Mucosa of descending colon (tissue), 3 donors: ENCODE results near the gene FBN2. TPM values are rescaled to one million over a fixed set of nuclear protein-coding genes. Genes with fewer than 3 reads are reported as not detected.
A peak's percentile ranks its signal among the peaks of the same experiment; 100 is the strongest.

Experiments used
- ATAC-seq: fragments of 200-7000 bp; cut with Tn5 transposase; one replicate; pipeline ENCODE4 v1.9.1; 2020; ENCODE audit warnings: mild to moderate bottlenecking, moderate library complexity
- DNase-seq, 3 donors: peaks; one replicate each; pipeline ENCODE4 v3.0.0-alpha.2; 2020
- H3K36me3 ChIP-seq: fragments of 200-600 bp; one replicate; pipeline ENCODE4 v1.8.0; 2021; ENCODE audit warnings: low read depth, mild to moderate bottlenecking
- H3K4me1 ChIP-seq: fragments of 200-600 bp; one replicate; pipeline ENCODE4 v1.8.0; 2021; ENCODE audit warnings: low read depth, mild to moderate bottlenecking
- H3K4me3 ChIP-seq: fragments of 200-600 bp; one replicate; pipeline ENCODE4 v1.8.0; 2021; ENCODE audit warnings: mild to moderate bottlenecking
- H3K9me3 ChIP-seq: fragments of 200-600 bp; one replicate; pipeline ENCODE4 v1.8.0; 2021; ENCODE audit warnings: mild to moderate bottlenecking
- intact Hi-C, 2 donors: fragments of 100-400 bp; cut with DNase I in 1 of 2; cut with micrococcal nuclease in 1 of 2; formaldehyde crosslinking; loops; one replicate each; pipeline versions ENCODE4 v1.11.0 to v1.11.1; 2022; cut with DNase I, micrococcal nuclease
- total RNA-seq, 3 donors: library from RNA; stranded (reverse); fragmentation: NEBNext Ultra II Directional in 2 of 3; extraction: Animal tissue kit (Norgen Biotek cat#: 25700) in 2 of 3; gene quantifications; one replicate each; pipeline versions ENCODE4 v1.2.1 to v1.2.4, GENCODE V29; 2021 to 2023
- TF ChIP-seq, protein P1 (sequence below): fragments of 200-600 bp; IDR thresholded peaks from one replicate; pipeline ENCODE4 v1.8.0; 2022; ENCODE audit warnings: antibody characterized with exemption, mild to moderate bottlenecking
- donor health status: DM: no; HTN: no; CAD: no; lungs with moderate emphysema.
- donor health status: DM: no; HTN: no; CAD: no.
- donor health status: DM: no; HTN: yes; CAD: no.

The FBN2 gene
- total RNA-seq, 3 donors from 2014 or later, result 1.0 to 5.8 (median 1.6) TPM

DNA sequence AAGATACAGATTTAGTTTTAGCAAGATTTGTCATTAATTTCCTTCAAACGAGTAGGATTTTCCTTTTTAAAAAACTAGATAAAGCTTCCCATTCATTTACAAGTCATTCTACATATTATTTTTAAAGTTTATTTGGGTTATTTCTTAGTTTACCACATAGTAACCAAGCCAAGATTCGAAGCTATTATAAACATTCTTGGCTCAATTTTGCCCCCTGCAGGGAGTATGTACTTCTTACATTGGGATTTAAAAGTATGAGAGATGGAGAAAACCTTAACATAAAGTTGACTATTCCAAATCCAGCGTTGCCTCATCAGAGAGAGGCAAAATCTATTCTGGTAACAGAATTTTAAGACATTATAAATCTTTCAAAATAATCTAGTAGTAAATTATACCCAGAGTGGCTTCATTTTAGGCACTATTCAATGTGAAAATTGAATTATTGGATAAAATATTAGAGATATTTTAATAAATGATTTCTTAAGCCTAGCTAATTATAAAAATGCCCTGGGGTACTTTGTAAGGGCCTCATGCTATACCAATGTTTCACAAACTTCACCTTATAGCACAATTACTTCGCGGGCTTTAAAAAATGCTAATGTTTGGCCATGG, 39.1 kb downstream of the FBN2 start:
- no peaks in the 10 kb centered on the region for H3K36me3 ChIP-seq
- H3K4me3 ChIP-seq, result no peak overlapping the region
- no peaks in the 10 kb centered on the region for H3K4me1 ChIP-seq
- ATAC-seq, result no peak
- TF ChIP-seq, protein P1, sequence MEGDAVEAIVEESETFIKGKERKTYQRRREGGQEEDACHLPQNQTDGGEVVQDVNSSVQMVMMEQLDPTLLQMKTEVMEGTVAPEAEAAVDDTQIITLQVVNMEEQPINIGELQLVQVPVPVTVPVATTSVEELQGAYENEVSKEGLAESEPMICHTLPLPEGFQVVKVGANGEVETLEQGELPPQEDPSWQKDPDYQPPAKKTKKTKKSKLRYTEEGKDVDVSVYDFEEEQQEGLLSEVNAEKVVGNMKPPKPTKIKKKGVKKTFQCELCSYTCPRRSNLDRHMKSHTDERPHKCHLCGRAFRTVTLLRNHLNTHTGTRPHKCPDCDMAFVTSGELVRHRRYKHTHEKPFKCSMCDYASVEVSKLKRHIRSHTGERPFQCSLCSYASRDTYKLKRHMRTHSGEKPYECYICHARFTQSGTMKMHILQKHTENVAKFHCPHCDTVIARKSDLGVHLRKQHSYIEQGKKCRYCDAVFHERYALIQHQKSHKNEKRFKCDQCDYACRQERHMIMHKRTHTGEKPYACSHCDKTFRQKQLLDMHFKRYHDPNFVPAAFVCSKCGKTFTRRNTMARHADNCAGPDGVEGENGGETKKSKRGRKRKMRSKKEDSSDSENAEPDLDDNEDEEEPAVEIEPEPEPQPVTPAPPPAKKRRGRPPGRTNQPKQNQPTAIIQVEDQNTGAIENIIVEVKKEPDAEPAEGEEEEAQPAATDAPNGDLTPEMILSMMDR, result peak; percentile 22
- DNase-seq, result peak in 1 of 3 donors; percentile 56
- H3K9me3 ChIP-seq, result peaks cover 6% of the 10 kb centered on the region
- intact Hi-C loops, result loop anchor here (5.0 to 10.0 kb wide), 2 partner anchors 284 to 287 kb away; no protein-coding TSS in a partner anchor

DNA sequence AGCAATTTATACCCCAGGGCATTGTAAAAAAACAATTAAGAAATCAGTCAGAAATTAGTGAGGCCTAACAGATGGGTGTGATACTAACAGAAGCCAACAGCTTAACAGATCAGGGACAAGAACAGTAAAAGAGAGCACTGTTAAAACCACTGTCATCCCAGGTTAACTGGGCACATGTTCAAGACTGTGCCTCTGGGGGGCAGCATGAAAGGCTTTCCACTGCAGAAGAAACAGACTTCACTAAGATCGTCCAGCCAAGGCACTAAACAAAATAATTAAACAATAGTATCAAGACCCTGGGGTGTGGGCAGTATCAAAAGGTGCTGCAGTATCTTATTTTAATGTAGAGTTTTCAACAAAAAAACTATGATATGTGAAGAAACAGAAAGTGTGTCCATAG, 43.5 kb downstream of the FBN2 start:
- TF ChIP-seq, protein P1, result no peak
- H3K36me3 ChIP-seq, result no peaks in the 10 kb centered on the region
- no peaks in the 10 kb centered on the region for H3K9me3 ChIP-seq
- no peak for ATAC-seq
- no peak overlapping the region for H3K4me3 ChIP-seq
- intact Hi-C loops, result loop anchor here in 1 of 2 donors (10.0 kb wide), 1 partner anchor 280 kb away; no protein-coding TSS in a partner anchor
- no peak for DNase-seq
- no peaks in the 10 kb centered on the region for H3K4me1 ChIP-seq

DNA sequence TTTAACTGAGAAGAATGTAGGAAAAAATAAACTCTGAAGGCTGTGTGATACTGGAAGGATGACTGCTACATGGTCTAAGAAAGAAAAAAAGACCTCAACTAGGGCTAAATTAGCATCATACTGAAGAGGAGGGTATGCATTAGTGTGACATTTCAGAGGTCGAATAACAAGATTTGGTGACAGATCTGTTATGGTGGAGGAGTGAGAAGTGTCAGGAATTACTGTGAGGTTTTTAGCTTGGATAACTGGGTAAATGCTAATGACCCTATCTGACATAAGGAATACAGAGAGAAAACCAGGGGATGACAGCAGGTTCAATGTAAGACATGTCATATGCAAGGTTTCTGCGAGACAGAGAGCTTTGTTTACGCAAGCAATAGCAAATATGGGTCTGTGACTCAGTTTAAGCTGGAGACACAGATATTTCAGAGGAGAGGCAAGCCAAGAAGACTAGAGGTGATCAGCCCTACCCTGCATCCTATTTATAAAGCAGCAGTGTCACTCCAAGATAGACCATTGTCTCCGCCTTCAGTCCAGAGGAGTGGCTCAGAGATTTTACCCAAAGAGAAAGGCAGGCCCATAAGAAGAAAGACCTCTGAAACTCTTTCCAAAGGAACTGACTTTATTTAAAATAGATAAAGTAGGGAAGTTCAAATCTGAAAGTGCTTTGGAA, 44.3 kb downstream of the FBN2 start:
- H3K36me3 ChIP-seq, result no peaks in the 10 kb centered on the region
- TF ChIP-seq, protein P1, result no peak
- intact Hi-C loops, result loop anchor here in 1 of 2 donors (10.0 kb wide), 1 partner anchor 279 kb away; no protein-coding TSS in a partner anchor
- ATAC-seq, result no peak
- H3K4me1 ChIP-seq, result no peaks in the 10 kb centered on the region
- DNase-seq, result no peak
- no peaks in the 10 kb centered on the region for H3K9me3 ChIP-seq
- H3K4me3 ChIP-seq, result no peak overlapping the region

DNA sequence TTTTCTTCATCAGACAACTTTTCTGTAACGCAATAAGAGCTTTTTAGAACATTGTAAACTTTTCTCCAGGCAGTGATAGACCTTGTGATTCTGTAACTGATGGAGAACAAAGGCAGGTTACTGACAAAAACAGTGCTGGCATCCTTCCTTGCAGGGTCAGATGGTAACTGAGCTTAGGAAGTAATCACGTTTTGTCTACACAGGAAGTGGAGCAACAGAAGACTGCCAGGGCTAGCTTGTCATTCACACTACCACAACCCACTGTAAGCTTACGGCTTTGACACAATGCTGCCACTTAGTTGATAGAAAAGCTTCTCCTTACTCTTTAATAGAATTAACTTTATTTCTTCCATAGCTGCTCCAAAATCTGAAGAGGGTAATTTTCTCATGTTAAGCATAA, 46.8 kb downstream of the FBN2 start:
- DNase-seq, result no peak
- intact Hi-C loops, result loop anchor here in 1 of 2 donors (10.0 kb wide), 1 partner anchor 276 kb away; no protein-coding TSS in a partner anchor
- no peaks in the 10 kb centered on the region for H3K36me3 ChIP-seq
- no peaks in the 10 kb centered on the region for H3K4me1 ChIP-seq
- no peaks in the 10 kb centered on the region for H3K9me3 ChIP-seq
- TF ChIP-seq, protein P1, result no peak
- no peak for ATAC-seq
- H3K4me3 ChIP-seq, result no peak overlapping the region

DNA sequence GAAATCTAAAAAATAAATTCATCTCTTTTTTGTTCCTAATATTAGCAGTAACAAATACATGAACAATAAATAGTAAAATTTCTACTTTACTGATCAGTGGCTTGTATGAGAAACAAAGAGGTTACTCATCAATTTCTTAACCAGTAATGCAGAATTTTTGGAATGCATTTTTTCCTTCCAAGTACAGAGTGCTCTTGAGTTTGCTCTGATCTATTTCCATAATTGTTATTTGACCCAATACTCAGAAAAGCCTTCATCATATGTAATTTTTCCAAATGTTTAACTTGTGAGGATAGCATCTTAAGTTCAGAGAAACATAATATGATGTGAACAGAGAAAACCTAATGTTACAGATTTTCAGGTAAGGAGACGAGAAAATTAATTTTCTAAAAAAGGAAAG, 47.3 kb downstream of the FBN2 start:
- Histone ChIP-seq H3K36me3 (no peaks in the 10 kb centered on the region), H3K9me3 (no peaks in the 10 kb centered on the region), H3K4me3 (no peak overlapping the region), H3K4me1 (no peaks in the 10 kb centered on the region)
- ATAC-seq (no peak), DNase-seq (no peak)
- intact Hi-C loops, result loop anchor here in 1 of 2 donors (10.0 kb wide), 1 partner anchor 276 kb away; no protein-coding TSS in a partner anchor
- TF ChIP-seq, protein P1, result no peak
